SK-N-SH (cell line): ENCODE results near the gene THEM4. TPM values are rescaled to one million over a fixed set of nuclear protein-coding genes. Genes with fewer than 3 reads are reported as not detected.
"Not testable (repeated sequence)": the region's sequence is repeated elsewhere in the genome, so short reads cannot be mapped to it uniquely, and the experiment has no call there.

Experiments used
- CTCF ChIA-PET: fragments of 300-600, 350-600 bp; formaldehyde crosslinking; extraction: SDS; loops from one replicate; lab custom pipeline; 2021; lab: Yijun Ruan, JAX
- POLR2A ChIA-PET: fragments of 350-600 bp; sonication (Branson Sonifier 250); formaldehyde crosslinking; extraction: SDS; loops from one replicate; lab custom pipeline; 2020; ENCODE audit warnings: antibody characterized with exemption, inconsistent platforms; lab: Yijun Ruan, JAX
- DNase-seq: peaks from one replicate; pipeline ENCODE4 v3.0.0; 2012
- H2AFZ ChIP-seq: fragments of 200-600 bp; sonication (generic); 2 replicates; pipeline ENCODE4 v1.8.1; 2016; ENCODE audit warnings: antibody characterized with exemption, mild to moderate bottlenecking, low read depth
- H3F3A ChIP-seq: fragments of 200-600 bp; sonication (generic); replicated peaks from 2 replicates; pipeline ENCODE3; 2016; ENCODE audit warnings: antibody characterized with exemption, mild to moderate bottlenecking; ENCODE audit not compliant: insufficient read depth
- H3K27ac ChIP-seq, 2 experiments: fragments of 200-500 bp in 1 of 2; fragments of 200-600 bp in 1 of 2; sonication (Bioruptor generic) in 1 of 2; sonication (generic), shearing (Covaris generic) in 1 of 2; 2 replicates each; pipeline versions ENCODE4 v1.5.1 to v1.6.1; 2014 to 2016; ENCODE audit warnings: low read depth in 2 of 2, inconsistent platforms in 1 of 2, low read length in 1 of 2, mild to moderate bottlenecking in 1 of 2, mixed read lengths in 1 of 2
- H3K27me3 ChIP-seq: fragments of 200-600 bp; sonication (generic), shearing (Covaris generic); 2 replicates; pipeline ENCODE4 v1.6.1; 2016; ENCODE audit warnings: mixed run types; ENCODE audit not compliant: insufficient read depth
- H3K36me3 ChIP-seq, 2 experiments: fragments of 200-500 bp in 1 of 2; fragments of 200-600 bp in 1 of 2; sonication (Bioruptor generic) in 1 of 2; sonication (generic) in 1 of 2; replicated peaks in 1 of 2; 2 replicates each; pipeline versions ENCODE3 to v1.5.1; 2014 to 2016; ENCODE audit warnings: low read length in 1 of 2, mild to moderate bottlenecking in 1 of 2; ENCODE audit not compliant: insufficient read depth in 2 of 2, control insufficient read depth in 1 of 2
- H3K4me1 ChIP-seq, 2 experiments: fragments of 200-500 bp in 1 of 2; fragments of 200-600 bp in 1 of 2; sonication (Bioruptor generic) in 1 of 2; sonication (generic), shearing (Covaris generic) in 1 of 2; 2 replicates each; pipeline versions ENCODE4 v1.5.1 to v1.6.1; 2014 to 2016; ENCODE audit warnings: low read depth in 1 of 2, low read length in 1 of 2, mixed run types in 1 of 2; ENCODE audit not compliant: insufficient read depth in 2 of 2, control insufficient read depth in 1 of 2
- H3K4me2 ChIP-seq: fragments of 200-600 bp; sonication (generic), shearing (Covaris generic); 2 replicates; pipeline ENCODE4 v1.6.1; 2017; ENCODE audit warnings: mixed run types
- H3K4me3 ChIP-seq, 2 experiments: fragments of 200-500 bp in 1 of 2; fragments of 200-600 bp in 1 of 2; sonication (Bioruptor generic) in 1 of 2; sonication (generic), shearing (Covaris generic) in 1 of 2; 2 replicates each; pipeline versions ENCODE4 v1.5.1 to v1.8.1; 2014 to 2016; ENCODE audit warnings: low read depth in 2 of 2, inconsistent platforms in 1 of 2, low read length in 1 of 2, mild to moderate bottlenecking in 1 of 2, mixed read lengths in 1 of 2, moderate library complexity in 1 of 2
- H3K79me2 ChIP-seq: fragments of 200-600 bp; sonication (generic); 2 replicates; pipeline ENCODE4 v1.8.1; 2017; ENCODE audit warnings: mild to moderate bottlenecking; ENCODE audit not compliant: insufficient read depth
- H3K9ac ChIP-seq: fragments of 200-600 bp; sonication (generic); 2 replicates; pipeline ENCODE4 v1.6.1; 2017; ENCODE audit warnings: mixed run types
- H3K9me2 ChIP-seq: fragments of 200-600 bp; sonication (generic); 2 replicates; pipeline ENCODE4 v1.6.1; 2017; ENCODE audit warnings: mixed run types
- H3K9me3 ChIP-seq: fragments of 200-600 bp; sonication (generic); 2 replicates; pipeline ENCODE4 v1.6.1; 2017; ENCODE audit warnings: mixed run types, mild to moderate bottlenecking, moderate library complexity
- H4K20me1 ChIP-seq: fragments of 200-600 bp; sonication (generic); 2 replicates; pipeline ENCODE4 v1.6.1; 2017; ENCODE audit warnings: mild to moderate bottlenecking, mixed run types; ENCODE audit not compliant: insufficient read depth
- FOXM1 ChIP-seq: IDR thresholded peaks from 2 replicates; pipeline ENCODE4 v1.4.0; 2012; ENCODE audit warnings: low read depth, mild to moderate bottlenecking
- WGBS: methylation state at CpG from one replicate; pipeline ENCODE4 v1.1.6; 2017; ENCODE audit warnings: low lambda C conversion rate; 5-methylcytosine and 5-hydroxymethylcytosine counted together
- polyA plus RNA-seq, 3 experiments: library from polyadenylated mRNA; depleted of rRNA; stranded (reverse); fragments of >200 nt; gene quantifications; 2 replicates each; pipeline ENCODE4 v1.2.3, GENCODE V29; 2012

THEM4 gene
- polyA plus RNA-seq, 1 of the 3 experiments (the other 2 are of a cell fraction), result 10.1 TPM

DNA sequence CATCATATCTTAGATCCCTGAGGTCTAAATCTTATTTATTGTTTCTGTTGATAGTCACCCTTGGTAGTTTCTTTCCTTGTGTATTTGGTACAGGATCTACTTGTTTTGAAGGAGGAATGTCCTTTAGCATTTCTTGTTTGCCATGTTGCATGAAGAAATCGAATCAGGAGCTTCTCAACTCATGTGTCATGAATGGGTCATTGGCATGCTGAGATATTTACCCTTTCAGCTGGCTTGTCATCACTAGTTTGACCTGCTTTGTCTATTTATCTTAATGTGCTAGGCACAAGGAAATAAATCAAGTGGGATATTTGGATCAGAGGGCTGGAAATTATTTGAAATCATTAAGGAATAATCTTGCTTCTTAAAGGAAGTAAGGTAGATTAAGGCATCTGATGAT lies 23.8 kb downstream of the THEM4 start:
- Histone ChIP-seq H4K20me1 (no peaks in the 10 kb centered on the region), H3F3A (no peaks in the 10 kb centered on the region), H3K9me2 (no peaks in the 10 kb centered on the region), H3K27me3 (no peaks in the 10 kb centered on the region), H2AFZ (no peak overlapping the region), H3K9me3 (no peaks in the 10 kb centered on the region), H3K4me3 (no peak overlapping the region), H3K36me3 (peaks cover 7 to 13% of the 10 kb centered on the region in 2 experiments), H3K27ac (no peak overlapping the region), H3K4me2 (no peak overlapping the region), H3K79me2 (no peaks in the 10 kb centered on the region), H3K4me1 (no peaks in the 10 kb centered on the region), H3K9ac (no peak overlapping the region)
- no peak for DNase-seq
- ChIA-PET POLR2A (no interaction called here), CTCF (no interaction called here)
- no peak for TF ChIP-seq FOXM1
- WGBS, result 81% methylated on average over 1 of the region's 1 CpG

DNA sequence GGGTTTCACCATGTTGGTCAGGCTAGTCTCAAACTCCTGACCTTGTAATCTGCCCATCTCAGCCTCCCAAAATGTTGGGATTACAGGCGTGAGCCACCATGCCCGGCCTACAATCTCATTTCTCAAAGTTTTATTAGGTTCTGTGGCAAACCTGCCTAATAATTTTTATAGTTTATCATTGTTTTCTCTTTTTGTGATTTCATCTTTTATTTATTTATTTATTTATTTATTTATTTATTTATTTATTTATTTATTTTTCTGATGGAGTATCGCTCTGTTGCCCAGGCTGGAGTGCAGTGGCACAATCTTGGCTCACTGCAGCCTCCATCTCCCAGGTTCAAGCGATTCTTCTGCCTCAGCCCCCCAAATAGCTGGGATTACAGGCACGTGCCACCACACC lies 24.4 kb downstream of the THEM4 start:
- WGBS, result 95% methylated on average over 5 of the region's 5 CpGs
- H3K4me1 ChIP-seq, H3K27me3 ChIP-seq, DNase-seq, H3K4me2 ChIP-seq, H4K20me1 ChIP-seq, H3K27ac ChIP-seq, H3K9me3 ChIP-seq, H3K9ac ChIP-seq, H2AFZ ChIP-seq, H3K79me2 ChIP-seq, H3K9me2 ChIP-seq, H3F3A ChIP-seq, POLR2A ChIA-PET, H3K4me3 ChIP-seq: not testable (repeated sequence)
- peaks cover 7 to 11% of the 10 kb centered on the region in 2 experiments for H3K36me3 ChIP-seq
- CTCF ChIA-PET, result interaction anchor here (1.4 kb wide), 1 partner anchor 117 kb away, joined by 10 read pairs; no protein-coding TSS in a partner anchor

DNA sequence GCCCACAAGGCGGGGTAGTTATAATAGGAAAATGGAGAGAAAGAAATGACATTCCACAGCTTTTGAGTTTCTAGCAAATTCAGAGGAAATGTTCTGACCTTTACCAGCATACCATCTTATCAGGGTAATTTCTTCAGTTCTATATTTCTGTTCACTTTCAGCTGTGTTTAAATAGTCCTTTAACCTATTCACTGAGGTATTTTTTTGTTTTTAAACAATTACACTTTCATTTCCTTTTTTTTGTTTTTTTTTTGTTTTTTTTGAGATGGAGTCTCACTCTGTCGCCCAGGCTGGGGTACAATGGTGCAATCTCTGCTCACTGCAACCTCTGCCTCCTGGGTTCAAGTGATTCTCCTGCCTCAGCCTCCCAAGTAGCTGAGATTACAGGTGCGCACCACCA lies 24.9 kb downstream of the THEM4 start:
- H3F3A ChIP-seq, H3K4me1 ChIP-seq, H3K9me2 ChIP-seq, H3K27me3 ChIP-seq, H3K79me2 ChIP-seq, H3K27ac ChIP-seq, POLR2A ChIA-PET, H3K4me3 ChIP-seq, H3K4me2 ChIP-seq, H4K20me1 ChIP-seq, H2AFZ ChIP-seq, DNase-seq, H3K9me3 ChIP-seq, H3K9ac ChIP-seq: not testable (repeated sequence)
- H3K36me3 ChIP-seq, result peaks cover 7 to 11% of the 10 kb centered on the region in 2 experiments
- WGBS, result 96% methylated on average over 3 of the region's 3 CpGs
- CTCF ChIA-PET, result interaction anchor here (0.7 to 1.4 kb wide), 2 partner anchors 48 to 117 kb away, joined by 3 to 10 read pairs; no protein-coding TSS in a partner anchor

DNA sequence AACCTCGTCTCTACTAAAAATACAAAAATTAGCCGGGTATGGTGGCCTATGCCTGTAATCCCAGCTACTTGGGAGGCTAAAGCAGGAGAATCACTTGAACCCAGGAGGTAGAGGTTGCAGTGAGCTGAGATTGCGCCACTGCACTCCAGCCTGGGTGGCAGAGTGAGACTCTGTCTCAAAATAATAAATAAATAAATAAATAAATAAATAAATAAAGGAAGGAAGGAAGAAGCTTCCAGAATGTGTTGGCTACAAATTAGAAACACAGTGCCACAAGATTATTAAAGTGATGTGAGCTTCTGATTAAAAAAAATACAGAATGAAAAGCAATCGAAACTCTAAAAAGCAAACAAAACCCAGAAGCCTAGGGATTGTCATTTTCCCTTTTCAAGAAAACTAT lies 25.4 kb downstream of the THEM4 start:
- H2AFZ ChIP-seq, H3K79me2 ChIP-seq, H3K9me3 ChIP-seq, H3K4me1 ChIP-seq, H3K9me2 ChIP-seq, H3K27me3 ChIP-seq, H4K20me1 ChIP-seq, POLR2A ChIA-PET, H3K9ac ChIP-seq, H3K4me2 ChIP-seq, H3K4me3 ChIP-seq, H3F3A ChIP-seq, DNase-seq, H3K27ac ChIP-seq: not testable (repeated sequence)
- peaks cover 7 to 11% of the 10 kb centered on the region in 2 experiments for H3K36me3 ChIP-seq
- WGBS, result 86% methylated on average over 4 of the region's 4 CpGs
- CTCF ChIA-PET, result interaction anchor here (0.7 to 1.4 kb wide), 2 partner anchors 48 to 118 kb away, joined by 3 to 10 read pairs; no protein-coding TSS in a partner anchor

DNA sequence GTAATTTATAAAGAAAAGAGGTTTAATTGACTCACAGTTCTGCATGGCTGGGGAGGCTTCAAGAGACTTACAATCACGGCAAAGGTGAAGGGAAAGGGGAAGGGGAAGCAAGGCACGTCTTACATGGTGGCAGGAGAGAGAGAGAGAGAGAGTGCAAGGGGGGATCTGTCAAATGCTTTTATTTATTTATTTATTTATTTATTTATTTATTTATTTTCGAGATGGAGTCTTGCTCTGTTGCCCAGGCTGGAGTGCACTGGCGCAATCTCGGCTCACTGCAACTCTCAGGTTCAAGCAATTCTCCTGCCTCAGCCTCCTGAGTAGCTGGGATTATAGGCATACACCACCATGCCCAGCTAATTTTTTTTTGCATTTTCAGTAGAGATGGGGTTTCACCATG lies 26.4 kb downstream of the THEM4 start:
- CTCF ChIA-PET, H4K20me1 ChIP-seq, H3K79me2 ChIP-seq, H2AFZ ChIP-seq, H3K9me2 ChIP-seq, H3K27ac ChIP-seq, H3K36me3 ChIP-seq, POLR2A ChIA-PET, H3K9ac ChIP-seq, H3K4me1 ChIP-seq, H3K27me3 ChIP-seq, H3K4me3 ChIP-seq, H3F3A ChIP-seq, DNase-seq, H3K9me3 ChIP-seq, H3K4me2 ChIP-seq: not testable (repeated sequence)
- 95% methylated on average over 5 of the region's 5 CpGs for WGBS
